Measurements from ENCODE around the gene PRSS21. TPM values are rescaled to one million over a fixed set of nuclear protein-coding genes. Genes with fewer than 3 reads are reported as not detected.

PRSS21 gene
- 0.32 and 1.7 TPM in 2 replicates for total RNA-seq

GRCh38 chr16:2816751-2817339 lies at the start of gene PRSS21:
PRSS21 (plus strand) TSS chr16:2817237; CDS start chr16:2817269, 32 bp downstream.

GRCh38 chr16:2777231-2777902 lies 39.7 kb upstream of the PRSS21 start, which contains the start of gene ELOB:
ELOB (minus strand) TSS chr16:2777280; CDS start chr16:2777239, 41 bp downstream.

GRCh38 chr16:2787406-2787805 lies 29.6 kb upstream of the PRSS21 start, which contains the start of gene PRSS33:
PRSS33 (minus strand) TSS chr16:2787560; CDS start chr16:2786547, 1,013 bp downstream.

GRCh38 chr16:2829501-2830354 lies 12.7 kb downstream of the PRSS21 start, which contains the start of gene ZG16B:
ZG16B (plus strand) TSS chr16:2830303; CDS start chr16:2830442, 139 bp downstream.

GRCh38 chr16:2857451-2858244 lies 40.6 kb downstream of the PRSS21 start, which contains the start of gene PRSS22:
PRSS22 (minus strand) TSS chr16:2858170; CDS start chr16:2858104, 66 bp downstream.

Other genes with a start within 250 kb of the PRSS21 start
- 21.2 and 24.5 TPM in 2 replicates for gene KCTD5, start 134.7 kb upstream of the PRSS21 start, total RNA-seq
- gene PRSS27, start 97.0 kb upstream of the PRSS21 start, total RNA-seq, result 0.16 and 0.19 TPM in 2 replicates
- gene SRRM2, start 64.6 kb upstream of the PRSS21 start, total RNA-seq, result 25.3 and 76.9 TPM in 2 replicates
- gene ELOB, start 40.0 kb upstream of the PRSS21 start, total RNA-seq, result 227 and 361 TPM in 2 replicates
- gene PRSS33, start 29.7 kb upstream of the PRSS21 start, total RNA-seq, result not detected in 2 replicates
- not detected in 2 replicates for gene PRSS41, start 18.8 kb upstream of the PRSS21 start, total RNA-seq
- 0.44 and 0.65 TPM in 2 replicates for gene ZG16B, start 13.1 kb downstream of the PRSS21 start, total RNA-seq
- not detected in 2 replicates for gene PRSS22, start 40.9 kb downstream of the PRSS21 start, total RNA-seq
- gene FLYWCH2, start 66.0 kb downstream of the PRSS21 start, total RNA-seq, result 32.2 and 59.3 TPM in 2 replicates
- gene FLYWCH1, start 94.7 kb downstream of the PRSS21 start, total RNA-seq, result 31.2 and 36.3 TPM in 2 replicates
- not detected in 2 replicates for gene KREMEN2, start 147.0 kb downstream of the PRSS21 start, total RNA-seq
- gene PAQR4, start 152.1 kb downstream of the PRSS21 start, total RNA-seq, result 11.3 and 13.3 TPM in 2 replicates
- gene PKMYT1, start 163.2 kb downstream of the PRSS21 start, total RNA-seq, result 5.0 and 6.6 TPM in 2 replicates
- gene CLDN9, start 195.7 kb downstream of the PRSS21 start, total RNA-seq, result not detected in 2 replicates
- 0.25 TPM in 1 of 2 replicates, not detected in the other for gene CLDN6, start 200.9 kb downstream of the PRSS21 start, total RNA-seq
- 61.0 and 186 TPM in 2 replicates for gene TNFRSF12A, start 203.1 kb downstream of the PRSS21 start, total RNA-seq
- 3.8 and 6.0 TPM in 2 replicates for gene HCFC1R1, start 206.7 kb downstream of the PRSS21 start, total RNA-seq
- 18.6 and 24.1 TPM in 2 replicates for gene THOC6, start 206.8 kb downstream of the PRSS21 start, total RNA-seq
- not detected in 2 replicates for gene BICDL2, start 219.7 kb downstream of the PRSS21 start, total RNA-seq
- under 0.01 and 0.06 TPM in 2 replicates for gene MMP25, start 229.3 kb downstream of the PRSS21 start, total RNA-seq
- gene IL32, start 248.4 kb downstream of the PRSS21 start, total RNA-seq, result 105 and 319 TPM in 2 replicates

Data from bladder microvascular endothelial cell (primary cell).